Measurements from ENCODE around the gene ARHGAP24.
"Not testable (repeated sequence)": the region's sequence is repeated elsewhere in the genome, so short reads cannot be mapped to it uniquely, and the experiment has no call there.

The ARHGAP24 gene

GRCh38 chr4:85486425-85487086 is 11.6 kb downstream of the ARHGAP24 start:
- no peak for DNase-seq

- DNase-seq, result peak; percentile 53
These were observed 13.5 kb downstream of the ARHGAP24 start for GRCh38 chr4:85488416-85488815.

GRCh38 chr4:85489273-85489981 is 14.5 kb downstream of the ARHGAP24 start:
- DNase-seq, result no peak

- peak; percentile 71 for DNase-seq
These were observed 16.6 kb downstream of the ARHGAP24 start for GRCh38 chr4:85491527-85491926.

- peak; percentile 37 for DNase-seq
These were observed 17.4 kb downstream of the ARHGAP24 start for GRCh38 chr4:85492336-85492735.

- no peak for DNase-seq
These were observed 20.7 kb downstream of the ARHGAP24 start for GRCh38 chr4:85495621-85496020.

GRCh38 chr4:85496126-85496849 is 21.3 kb downstream of the ARHGAP24 start:
- no peak for DNase-seq

GRCh38 chr4:85496933-85497332 is 22.0 kb downstream of the ARHGAP24 start:
- DNase-seq, result no peak

GRCh38 chr4:85498068-85498733 is 23.3 kb downstream of the ARHGAP24 start:
- no peak for DNase-seq

GRCh38 chr4:85499573-85499972 is 24.6 kb downstream of the ARHGAP24 start:
- no peak for DNase-seq

GRCh38 chr4:85500110-85500867 is 25.3 kb downstream of the ARHGAP24 start:
- no peak for DNase-seq

- DNase-seq, result not testable (repeated sequence)
These were observed 26.2 kb downstream of the ARHGAP24 start for GRCh38 chr4:85501145-85501544.

- DNase-seq, result no peak
These were observed 33.7 kb downstream of the ARHGAP24 start for GRCh38 chr4:85508654-85509053.

- no peak for DNase-seq
These were observed 35.1 kb downstream of the ARHGAP24 start for GRCh38 chr4:85509882-85510631.

GRCh38 chr4:85510632-85510984 is 35.7 kb downstream of the ARHGAP24 start:
- DNase-seq, result no peak

- no peak for DNase-seq
These were observed 37.7 kb downstream of the ARHGAP24 start for GRCh38 chr4:85512446-85513205.

GRCh38 chr4:85514117-85514516 is 39.2 kb downstream of the ARHGAP24 start:
- DNase-seq, result no peak

GRCh38 chr4:85514783-85515182 is 39.8 kb downstream of the ARHGAP24 start:
- DNase-seq, result no peak

GRCh38 chr4:85515701-85516100 is 40.8 kb downstream of the ARHGAP24 start:
- DNase-seq, result no peak

GRCh38 chr4:85518526-85518925 is 43.6 kb downstream of the ARHGAP24 start:
- not testable (repeated sequence) for DNase-seq
